HG02840 (cell line): ENCODE data around the gene PLCB3.

Experiments
- ATAC-seq: cut with Tn5 transposase; IDR thresholded peaks from one replicate; pipeline ENCODE4 v1.9.1; 2021; ENCODE audit warnings: mild to moderate bottlenecking, moderate library complexity, moderate number of reproducible peaks; ENCODE audit not compliant: unreplicated experiment, low FRiP score

PLCB3 gene

GRCh38 chr11:64220271-64220670, 31.1 kb upstream of the PLCB3 start:
- ATAC-seq, result no peak

GRCh38 chr11:64220798-64221197, 30.5 kb upstream of the PLCB3 start:
- ATAC-seq, result no peak

- no peak for ATAC-seq
These were observed 28.7 kb upstream of the PLCB3 start for GRCh38 chr11:64222651-64223000.

GRCh38 chr11:64223001-64223651, 28.2 kb upstream of the PLCB3 start:
- no peak for ATAC-seq

- no peak for ATAC-seq
These were observed 27.0 kb upstream of the PLCB3 start for GRCh38 chr11:64224151-64224890.

- no peak for ATAC-seq
These were observed 26.3 kb upstream of the PLCB3 start for GRCh38 chr11:64224891-64225607.

- ATAC-seq, result peak; percentile 49
These were observed 25.5 kb upstream of the PLCB3 start, which contains the start of the genes NUDT22 and TRPT1 for GRCh38 chr11:64225608-64226506. NUDT22 (plus strand) TSS chr11:64226274; CDS start chr11:64226653, 379 bp downstream. TRPT1 (minus strand) TSS chr11:64226186; CDS start chr11:64225860, 326 bp downstream.

- no peak for ATAC-seq
These were observed 24.8 kb upstream of the PLCB3 start for GRCh38 chr11:64226507-64227051.

- no peak for ATAC-seq
These were observed 23.8 kb upstream of the PLCB3 start for GRCh38 chr11:64227405-64227956.

- ATAC-seq, result no peak
These were observed 22.1 kb upstream of the PLCB3 start for GRCh38 chr11:64229090-64229743.

- no peak for ATAC-seq
These were observed 21.6 kb upstream of the PLCB3 start for GRCh38 chr11:64229744-64230170.

GRCh38 chr11:64230171-64230984, 21.0 kb upstream of the PLCB3 start, which contains the start of gene DNAJC4:
DNAJC4 (plus strand) TSS chr11:64230548; CDS start chr11:64230855, 307 bp downstream.
- peak; percentile 41 for ATAC-seq

GRCh38 chr11:64230985-64231365, 20.4 kb upstream of the PLCB3 start:
- ATAC-seq, result no peak

- no peak for ATAC-seq
These were observed 19.8 kb upstream of the PLCB3 start for GRCh38 chr11:64231546-64231945.

GRCh38 chr11:64232182-64232966, 19.0 kb upstream of the PLCB3 start:
- no peak for ATAC-seq

- no peak for ATAC-seq
These were observed 18.4 kb upstream of the PLCB3 start for GRCh38 chr11:64232967-64233315.

GRCh38 chr11:64233913-64234586, 17.3 kb upstream of the PLCB3 start, which contains the start of gene VEGFB:
VEGFB (plus strand) TSS chr11:64234584; CDS start chr11:64234834, 250 bp downstream.
- no peak for ATAC-seq
